BLaER1 (cell line): Measurements from ENCODE around the gene LUZP2.

ENCODE experiments used
- H3K27ac ChIP-seq: shearing (Covaris generic); formaldehyde crosslinking; 2 replicates; pipeline ENCODE4 v1.8.1; 2022
- H3K27me3 ChIP-seq: shearing (Covaris generic); formaldehyde crosslinking; 2 replicates; pipeline ENCODE4 v1.8.1; 2022
- H3K36me3 ChIP-seq: shearing (Covaris generic); formaldehyde crosslinking; 2 replicates; pipeline ENCODE4 v1.8.1; 2022
- H3K4me1 ChIP-seq: shearing (Covaris generic); formaldehyde crosslinking; 2 replicates; pipeline ENCODE4 v1.8.1; 2022
- H3K4me2 ChIP-seq: shearing (Covaris generic); formaldehyde crosslinking; 2 replicates; pipeline ENCODE4 v1.8.1; 2022
- H3K4me3 ChIP-seq: shearing (Covaris generic); formaldehyde crosslinking; 2 replicates; pipeline ENCODE4 v1.8.1; 2022
- H3K9ac ChIP-seq: shearing (Covaris generic); formaldehyde crosslinking; 2 replicates; pipeline ENCODE4 v1.8.1; 2022
- H3K9me3 ChIP-seq: shearing (Covaris generic); formaldehyde crosslinking; 2 replicates; pipeline ENCODE4 v1.8.1; 2022
- H4K20me1 ChIP-seq: shearing (Covaris generic); formaldehyde crosslinking; 2 replicates; pipeline ENCODE4 v1.8.1; 2022
- Cebpa-rat ChIP-seq: shearing (Covaris generic); IDR thresholded peaks from 2 replicates; pipeline ENCODE4 v1.8.1; 2022

The LUZP2 gene

DNA sequence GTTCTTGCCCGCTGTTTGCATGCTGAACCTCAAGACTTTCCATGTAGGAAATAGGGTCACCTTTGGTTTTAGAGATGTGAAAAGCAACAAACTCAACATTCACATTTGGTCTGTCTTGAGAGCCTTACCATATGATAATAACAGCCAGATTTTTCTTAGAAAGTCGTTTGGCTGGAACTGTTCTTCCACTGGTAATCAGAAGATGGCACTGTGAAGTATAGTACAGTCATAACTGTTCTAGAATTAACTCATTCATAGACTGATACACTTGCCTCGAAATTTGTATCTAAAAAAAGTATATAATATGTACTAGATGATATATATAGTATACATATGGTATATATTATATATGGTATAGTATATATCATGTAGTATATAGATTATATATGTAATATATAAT lies 12.3 kb downstream of the LUZP2 start:
- Histone ChIP-seq H4K20me1 (no peaks in the 10 kb centered on the region), H3K4me1 (no peaks in the 10 kb centered on the region), H3K36me3 (no peaks in the 10 kb centered on the region), H3K9ac (no peak overlapping the region), H3K4me3 (no peak overlapping the region), H3K27ac (no peak overlapping the region), H3K27me3 (no peaks in the 10 kb centered on the region), H3K4me2 (no peak overlapping the region), H3K9me3 (no peaks in the 10 kb centered on the region)
- no peak for TF ChIP-seq Cebpa-rat

DNA sequence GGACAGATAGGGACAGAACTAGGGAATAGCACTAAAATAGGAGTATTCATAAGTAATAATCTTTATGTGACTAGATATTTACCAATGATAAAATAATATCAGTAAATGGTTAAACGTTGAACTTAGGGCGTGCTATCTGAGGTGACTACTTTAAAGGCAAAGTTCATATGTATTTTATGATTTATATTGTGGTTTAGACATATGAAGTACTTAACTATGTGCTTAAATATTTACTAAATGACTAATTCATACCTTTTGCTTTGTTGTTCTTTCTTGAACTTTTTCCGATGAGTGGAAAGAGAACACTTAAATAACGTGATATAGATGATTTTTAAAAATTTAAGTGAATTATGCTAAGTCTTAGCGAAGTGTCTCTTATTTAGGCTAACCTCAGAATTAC lies 14.7 kb downstream of the LUZP2 start:
- H4K20me1 ChIP-seq = no peaks in the 10 kb centered on the region
- H3K36me3 ChIP-seq = no peaks in the 10 kb centered on the region
- no peaks in the 10 kb centered on the region for H3K4me1 ChIP-seq
- H3K4me2 ChIP-seq = no peak overlapping the region
- H3K27ac ChIP-seq = no peak overlapping the region
- no peak overlapping the region for H3K9ac ChIP-seq
- H3K27me3 ChIP-seq = no peaks in the 10 kb centered on the region
- H3K9me3 ChIP-seq = no peaks in the 10 kb centered on the region
- H3K4me3 ChIP-seq = no peak overlapping the region
- TF ChIP-seq Cebpa-rat = no peak

DNA sequence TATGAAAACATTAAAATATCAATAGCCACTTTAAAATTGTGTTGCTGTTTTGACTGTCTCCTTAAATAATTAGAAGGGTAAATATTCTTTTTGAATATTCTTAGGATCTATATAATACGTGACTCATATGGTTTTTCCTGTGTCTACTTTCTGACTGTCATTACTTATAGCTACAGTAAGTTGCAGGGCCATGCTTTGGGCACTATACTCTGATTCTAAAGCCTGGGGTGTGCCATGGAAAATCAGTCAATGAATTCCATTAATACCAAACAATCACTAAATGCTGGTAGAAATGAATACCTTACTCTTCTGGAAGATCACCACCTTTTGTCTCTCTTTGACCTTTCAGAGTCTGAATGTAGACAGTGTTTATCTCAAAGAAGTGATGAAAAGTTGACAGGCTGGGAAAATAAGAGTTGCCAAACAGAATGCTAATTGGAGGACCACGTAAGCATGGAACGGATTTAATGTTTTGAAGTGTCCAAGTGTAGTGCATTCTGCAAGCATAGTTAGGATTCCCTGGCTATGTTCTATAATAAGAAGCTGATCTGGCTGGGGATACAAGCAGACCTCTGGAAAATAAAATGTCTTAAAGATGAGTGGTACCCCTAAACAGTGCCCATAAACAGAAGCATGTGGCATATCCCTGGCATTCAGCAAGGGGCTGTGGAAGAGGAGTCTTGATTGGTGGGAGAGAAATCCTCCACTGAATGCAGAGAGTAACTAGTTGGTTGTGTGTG lies 16.8 kb downstream of the LUZP2 start:
- Histone ChIP-seq H3K4me1 (no peaks in the 10 kb centered on the region), H3K9ac (no peak overlapping the region), H3K4me2 (no peak overlapping the region), H3K27ac (no peak overlapping the region), H4K20me1 (no peaks in the 10 kb centered on the region), H3K27me3 (no peaks in the 10 kb centered on the region), H3K4me3 (no peak overlapping the region), H3K9me3 (no peaks in the 10 kb centered on the region), H3K36me3 (no peaks in the 10 kb centered on the region)
- TF ChIP-seq Cebpa-rat = no peak

DNA sequence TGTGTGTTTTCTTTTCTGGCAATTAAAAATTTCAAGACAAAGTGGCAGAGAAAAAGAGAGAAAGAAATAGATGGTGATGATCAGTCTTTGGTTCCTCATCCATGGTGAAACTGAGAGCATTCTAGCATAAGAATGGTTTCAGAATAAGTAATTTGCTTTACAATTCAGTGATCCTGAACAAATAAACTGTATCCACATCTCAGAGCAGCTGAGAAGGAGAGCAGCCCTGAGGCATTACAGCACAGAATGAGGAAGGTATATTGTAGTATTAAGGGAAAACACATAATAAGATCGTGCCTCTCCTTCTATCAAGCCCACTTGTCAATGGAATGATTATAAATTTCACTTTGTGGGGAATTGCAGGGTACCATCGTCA lies 17.4 kb downstream of the LUZP2 start:
- Histone ChIP-seq H3K9ac (no peak overlapping the region), H3K36me3 (no peaks in the 10 kb centered on the region), H3K4me3 (no peak overlapping the region), H3K27ac (no peak overlapping the region), H3K4me1 (no peaks in the 10 kb centered on the region), H3K27me3 (no peaks in the 10 kb centered on the region), H3K9me3 (no peaks in the 10 kb centered on the region), H4K20me1 (no peaks in the 10 kb centered on the region), H3K4me2 (no peak overlapping the region)
- TF ChIP-seq Cebpa-rat = no peak

DNA sequence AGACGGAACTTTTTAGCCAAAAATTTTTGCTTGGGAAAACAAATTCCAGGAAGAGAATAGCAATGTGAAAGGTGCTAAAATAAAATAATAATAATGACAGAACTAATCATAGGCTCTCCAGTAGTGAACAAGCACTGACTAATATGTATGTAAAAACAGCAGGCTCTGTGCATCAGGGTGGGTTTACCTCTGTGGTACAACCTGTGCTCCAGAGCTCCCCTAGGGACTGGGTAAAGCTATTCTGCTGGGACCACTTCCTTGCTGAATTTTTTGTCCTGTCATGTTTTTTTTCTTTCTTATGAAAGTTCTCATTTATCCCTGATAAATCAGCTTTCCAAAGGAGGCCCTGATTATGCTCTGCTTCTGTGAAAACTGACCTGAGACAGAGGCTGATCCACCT lies 18.8 kb downstream of the LUZP2 start:
- H3K27ac ChIP-seq = no peak overlapping the region
- no peaks in the 10 kb centered on the region for H3K27me3 ChIP-seq
- H3K4me2 ChIP-seq = no peak overlapping the region
- H3K36me3 ChIP-seq = no peaks in the 10 kb centered on the region
- TF ChIP-seq Cebpa-rat = no peak
- no peak overlapping the region for H3K4me3 ChIP-seq
- H3K9ac ChIP-seq = no peak overlapping the region
- H3K9me3 ChIP-seq = no peaks in the 10 kb centered on the region
- no peaks in the 10 kb centered on the region for H4K20me1 ChIP-seq
- H3K4me1 ChIP-seq = no peaks in the 10 kb centered on the region

DNA sequence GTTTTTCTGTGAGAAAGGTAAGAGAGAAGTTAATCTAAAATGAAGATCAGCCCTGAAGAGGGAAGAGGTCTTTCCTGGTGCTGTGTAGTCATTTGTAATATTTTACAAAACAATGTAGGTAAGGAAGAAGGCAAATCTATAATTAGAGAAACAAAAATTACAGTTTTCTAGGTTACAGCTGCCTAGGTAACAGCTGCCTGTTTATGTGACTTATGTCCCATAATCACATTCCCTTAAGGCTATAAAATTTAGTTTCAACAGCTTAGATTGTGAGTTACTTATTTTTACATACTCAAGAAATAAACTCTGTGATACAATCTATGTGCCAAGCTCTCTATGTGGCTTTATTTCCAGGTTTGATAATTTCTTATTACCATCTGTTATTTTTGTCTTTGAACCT lies 19.8 kb downstream of the LUZP2 start:
- Histone ChIP-seq H4K20me1 (no peaks in the 10 kb centered on the region), H3K4me3 (no peak overlapping the region), H3K27ac (no peak overlapping the region), H3K9me3 (no peaks in the 10 kb centered on the region), H3K9ac (no peak overlapping the region), H3K27me3 (no peaks in the 10 kb centered on the region), H3K4me2 (no peak overlapping the region), H3K4me1 (no peaks in the 10 kb centered on the region), H3K36me3 (no peaks in the 10 kb centered on the region)
- TF ChIP-seq Cebpa-rat = no peak

DNA sequence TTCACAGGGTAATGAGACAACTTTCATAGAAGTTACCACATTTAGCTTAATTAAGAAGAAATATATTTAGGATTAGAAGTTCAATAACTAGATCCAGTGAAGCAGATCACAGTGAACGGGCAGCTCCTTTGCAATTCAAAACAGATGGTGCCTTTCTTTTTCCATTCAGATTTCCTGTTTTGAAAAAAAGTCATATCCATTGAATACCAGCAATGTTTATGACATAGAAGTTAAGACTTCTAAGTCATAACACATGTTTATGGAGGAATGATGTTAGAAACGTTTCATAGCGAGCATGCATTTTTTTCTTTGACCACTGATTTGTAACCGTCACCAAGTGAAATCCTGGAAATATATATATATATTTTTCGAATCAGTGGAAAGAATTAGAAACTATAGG lies 24.7 kb downstream of the LUZP2 start:
- H3K27me3 ChIP-seq = no peaks in the 10 kb centered on the region
- H3K27ac ChIP-seq = no peak overlapping the region
- H3K9ac ChIP-seq = no peak overlapping the region

DNA sequence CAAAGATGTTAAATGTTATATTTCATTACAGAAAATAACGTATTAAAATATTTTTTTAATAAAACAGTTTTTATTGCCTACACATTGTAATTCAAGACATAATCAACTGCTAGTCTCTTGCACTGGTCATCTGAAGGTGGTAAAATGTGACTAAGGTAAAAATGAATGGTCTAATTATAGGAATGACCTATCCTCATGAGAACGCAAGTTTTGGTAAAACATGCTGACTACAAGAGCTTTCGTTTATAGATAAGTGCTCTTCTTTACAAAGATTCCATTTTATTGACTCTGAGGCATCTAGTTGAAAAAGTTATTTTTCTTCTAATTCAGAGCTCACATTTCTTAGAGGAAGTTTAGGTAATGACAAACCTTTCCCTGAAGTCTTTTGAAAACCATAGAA lies 27.3 kb downstream of the LUZP2 start:
- no peak for TF ChIP-seq Cebpa-rat
- no peaks in the 10 kb centered on the region for H4K20me1 ChIP-seq
- no peaks in the 10 kb centered on the region for H3K36me3 ChIP-seq
- H3K27me3 ChIP-seq = no peaks in the 10 kb centered on the region
- no peak overlapping the region for H3K4me3 ChIP-seq
- no peak overlapping the region for H3K9ac ChIP-seq
- no peaks in the 10 kb centered on the region for H3K9me3 ChIP-seq
- no peaks in the 10 kb centered on the region for H3K4me1 ChIP-seq
- no peak overlapping the region for H3K4me2 ChIP-seq
- H3K27ac ChIP-seq = no peak overlapping the region

More for the DNA sequence above, 24.7 kb downstream of the LUZP2 start:
- no peaks in the 10 kb centered on the region for H3K4me1 ChIP-seq
- no peak overlapping the region for H3K4me3 ChIP-seq
- no peak for TF ChIP-seq Cebpa-rat
- H3K4me2 ChIP-seq = no peak overlapping the region
- no peaks in the 10 kb centered on the region for H4K20me1 ChIP-seq
- no peaks in the 10 kb centered on the region for H3K9me3 ChIP-seq
- no peaks in the 10 kb centered on the region for H3K36me3 ChIP-seq

DNA sequence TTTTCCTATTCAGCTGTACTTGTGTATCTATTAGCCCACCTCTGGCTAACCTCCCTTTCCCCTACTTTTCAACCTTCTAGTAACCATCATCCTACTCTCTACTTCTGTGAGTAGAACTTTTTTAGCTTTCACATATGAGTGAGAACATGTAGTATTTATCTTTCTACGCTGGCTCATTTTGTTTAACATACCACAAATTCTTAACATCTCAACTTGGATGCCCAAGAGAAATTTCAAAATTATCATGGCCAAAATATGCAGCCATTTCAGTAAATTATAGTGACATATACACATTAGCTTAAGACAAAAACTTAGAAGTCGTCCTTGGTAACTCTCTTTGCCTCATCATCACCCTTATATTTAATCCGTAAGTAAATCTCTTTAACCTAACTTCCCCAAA lies 34.7 kb downstream of the LUZP2 start:
- Histone ChIP-seq H3K27me3 (no peaks in the 10 kb centered on the region), H3K4me2 (no peak overlapping the region), H3K4me1 (no peaks in the 10 kb centered on the region), H3K4me3 (no peak overlapping the region), H3K36me3 (no peaks in the 10 kb centered on the region), H4K20me1 (no peaks in the 10 kb centered on the region), H3K9me3 (no peaks in the 10 kb centered on the region), H3K9ac (no peak overlapping the region), H3K27ac (no peak overlapping the region)
- TF ChIP-seq Cebpa-rat = no peak

DNA sequence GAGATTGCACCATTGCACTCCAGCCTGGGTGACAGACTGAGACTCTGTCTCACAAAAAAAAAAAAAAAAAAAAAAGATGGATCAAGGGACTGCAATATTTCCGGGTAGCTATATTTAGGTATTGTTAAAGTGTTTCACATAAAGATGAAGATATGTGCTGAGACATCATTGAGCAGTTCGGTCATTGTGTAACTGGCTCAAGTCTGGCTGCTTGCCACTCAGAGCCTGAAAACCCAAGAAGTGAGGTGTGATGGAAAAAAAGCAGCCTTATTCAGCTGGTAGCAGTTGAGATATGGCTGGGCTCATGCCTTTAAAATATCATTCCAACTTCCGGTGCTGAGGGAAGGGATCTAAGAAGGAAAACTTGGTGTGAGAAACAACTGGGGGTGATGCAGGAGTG lies 46.9 kb downstream of the LUZP2 start:
- H3K4me3 ChIP-seq = no peak overlapping the region
- no peaks in the 10 kb centered on the region for H3K36me3 ChIP-seq
- H3K27ac ChIP-seq = no peak overlapping the region
- no peak for TF ChIP-seq Cebpa-rat
- H3K9me3 ChIP-seq = no peaks in the 10 kb centered on the region
- no peaks in the 10 kb centered on the region for H3K27me3 ChIP-seq
- H3K4me2 ChIP-seq = no peak overlapping the region
- no peaks in the 10 kb centered on the region for H4K20me1 ChIP-seq
- no peak overlapping the region for H3K9ac ChIP-seq
- no peaks in the 10 kb centered on the region; the same call in 1 of the 2 replicates for H3K4me1 ChIP-seq

DNA sequence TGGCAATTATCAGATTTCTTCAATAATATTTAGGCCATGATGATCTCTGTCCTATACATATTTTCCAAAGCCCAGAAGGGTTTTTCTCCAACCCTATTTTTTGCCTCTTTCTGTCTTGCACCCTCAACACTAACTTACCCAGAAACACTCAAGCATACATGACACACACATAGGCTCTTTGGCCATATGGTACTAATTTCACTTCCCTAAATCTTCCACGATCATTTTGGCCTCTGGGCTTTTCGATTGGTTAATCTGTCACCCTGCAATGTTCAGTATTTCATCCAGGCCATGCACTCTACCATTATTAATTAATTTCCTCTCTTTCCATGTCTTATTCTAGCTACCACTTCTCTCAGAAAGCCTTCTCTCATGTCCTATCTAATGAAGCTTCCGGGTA lies 59.8 kb downstream of the LUZP2 start:
- no peaks in the 10 kb centered on the region for H3K4me1 ChIP-seq
- H3K4me3 ChIP-seq = no peak overlapping the region
- no peaks in the 10 kb centered on the region for H3K36me3 ChIP-seq
- no peaks in the 10 kb centered on the region for H3K9me3 ChIP-seq
- H3K27me3 ChIP-seq = no peaks in the 10 kb centered on the region
- no peak overlapping the region for H3K4me2 ChIP-seq
- no peak overlapping the region for H3K27ac ChIP-seq
- no peak for TF ChIP-seq Cebpa-rat
- no peaks in the 10 kb centered on the region for H4K20me1 ChIP-seq
- no peak overlapping the region for H3K9ac ChIP-seq
